ENCODE results near the gene TDO2.
"Not testable (repeated sequence)": the region's sequence is repeated elsewhere in the genome, so short reads cannot be mapped to it uniquely, and the experiment has no call there.

TDO2 gene

DNA sequence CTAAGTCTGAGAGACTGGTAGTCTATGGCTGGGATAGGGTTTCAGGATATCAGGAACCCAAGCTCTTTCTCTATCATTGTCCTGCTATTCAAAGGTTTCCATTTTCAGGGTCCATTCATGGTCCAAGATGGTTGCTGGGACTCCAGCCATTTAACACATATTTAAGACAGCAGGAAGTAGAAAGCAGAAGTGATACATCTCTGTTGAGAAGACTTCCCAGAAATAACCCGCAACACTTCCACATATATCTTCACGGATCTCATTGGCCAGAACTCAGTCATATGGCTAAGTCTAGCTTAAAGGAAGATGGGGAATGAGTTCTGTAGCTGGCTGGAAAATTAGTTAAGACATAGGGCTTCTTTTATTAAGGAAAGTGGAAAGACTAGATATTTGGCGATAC is 26.3 kb downstream of the TDO2 start:
- no peak for TF ChIP-seq CTCF (IDR thresholded peaks at IDR 0.05; ENCODE audit: low read depth, low read length)
- H3K4me3 ChIP-seq (ENCODE audit: low read depth, low read length) = no peak overlapping the region

DNA sequence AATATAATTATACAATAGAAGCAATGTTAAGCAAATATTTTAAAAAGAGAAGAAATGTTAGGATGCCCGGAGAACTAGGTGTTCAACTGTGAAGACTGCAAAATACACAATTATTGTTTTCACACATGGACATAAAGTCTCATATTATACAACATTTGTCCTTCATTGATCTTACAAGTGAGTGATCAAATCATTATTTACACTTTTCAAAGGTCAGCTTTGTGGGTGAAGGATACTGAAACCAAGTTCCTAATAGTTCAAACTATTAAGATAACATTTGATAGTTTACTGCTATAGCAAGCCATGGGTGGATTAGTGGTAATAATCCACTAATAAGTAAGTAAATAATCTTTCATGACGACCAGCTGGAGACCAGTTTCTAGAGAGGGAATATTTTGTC is 26.8 kb downstream of the TDO2 start:
- no peak for TF ChIP-seq CTCF (IDR thresholded peaks at IDR 0.05; ENCODE audit: low read depth, low read length)
- no peak overlapping the region for H3K4me3 ChIP-seq (ENCODE audit: low read depth, low read length)

GRCh38 chr4:155931634-155932033 is 28.1 kb downstream of the TDO2 start:
- no peak for TF ChIP-seq CTCF (IDR thresholded peaks at IDR 0.05; ENCODE audit: low read depth, low read length)
- H3K4me3 ChIP-seq (ENCODE audit: low read depth, low read length) = no peak overlapping the region

GRCh38 chr4:155934634-155935033 is 31.1 kb downstream of the TDO2 start:
- H3K4me3 ChIP-seq (ENCODE audit: low read depth, low read length) = not testable (repeated sequence)

DNA sequence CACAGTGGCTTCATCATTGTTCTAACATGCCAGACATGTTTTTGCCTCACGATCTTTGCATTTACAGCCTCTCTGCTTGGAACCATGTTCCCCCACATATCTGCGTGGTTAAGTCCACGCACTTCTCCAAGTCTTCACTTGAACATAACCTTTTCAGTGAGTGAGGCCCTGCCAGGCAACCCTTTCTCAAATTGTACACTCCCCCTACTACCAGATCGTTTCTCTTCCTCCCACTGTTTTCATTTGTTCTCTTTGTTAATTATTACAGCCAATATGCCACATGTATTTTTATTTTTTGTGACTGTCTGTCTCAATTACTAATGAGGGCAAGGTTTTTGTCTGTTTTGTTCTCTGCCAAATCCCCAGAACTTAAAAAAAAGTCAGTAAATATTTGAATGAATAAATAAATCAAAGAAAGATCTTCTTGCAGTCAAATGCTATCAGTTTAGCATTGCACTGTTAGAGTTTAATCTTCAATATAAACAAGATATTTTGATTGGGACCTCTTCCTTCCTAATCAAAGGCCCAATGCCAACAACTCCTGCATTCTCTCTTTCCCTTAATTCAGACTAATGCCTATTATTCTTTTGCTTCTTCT is 32.0 kb downstream of the TDO2 start:
- TF ChIP-seq CTCF (IDR thresholded peaks at IDR 0.05; ENCODE audit: low read depth, low read length) = no peak
- H3K4me3 ChIP-seq (ENCODE audit: low read depth, low read length) = no peak overlapping the region

- no peak for TF ChIP-seq CTCF (IDR thresholded peaks at IDR 0.05; ENCODE audit: low read depth, low read length)
- no peak overlapping the region for H3K4me3 ChIP-seq (ENCODE audit: low read depth, low read length)
These were observed 37.7 kb downstream of the TDO2 start for GRCh38 chr4:155941085-155941790.

- H3K4me3 ChIP-seq (ENCODE audit: low read depth, low read length) = no peak overlapping the region
- TF ChIP-seq CTCF (IDR thresholded peaks at IDR 0.05; ENCODE audit: low read depth, low read length) = no peak
These were observed 38.3 kb downstream of the TDO2 start for GRCh38 chr4:155941820-155942219.

Data from WI38 (cell line).